HEK293 (cell line): ENCODE results near the gene TIA1.

Experiments
- CTCF ChIA-PET: fragments of 350-600 bp; formaldehyde crosslinking; extraction: SDS; loops from one replicate; lab custom pipeline; 2021; ENCODE audit warnings: antibody characterized with exemption; lab: Yijun Ruan, JAX
- POLR2A ChIA-PET: fragments of 300-600 bp; formaldehyde crosslinking; extraction: SDS; loops from one replicate; lab custom pipeline; 2020; ENCODE audit warnings: antibody characterized with exemption, inconsistent platforms; lab: Yijun Ruan, JAX
- H3K27ac ChIP-seq: fragments of 200-500 bp; sonication (Bioruptor generic); 2 replicates; pipeline ENCODE4 v1.5.1; 2014; ENCODE audit warnings: low read depth, low read length, control low read depth, inconsistent platforms; ENCODE audit errors: extremely low read depth
- H3K36me3 ChIP-seq, 2 experiments: fragments of 200-500 bp in 1 of 2; sonication (Bioruptor generic) in 1 of 2; 1 replicate in 1 of 2; 2 replicates in 1 of 2; pipeline ENCODE4 v1.5.1; 2014 to 2017; ENCODE audit warnings: inconsistent platforms in 2 of 2, low read length in 2 of 2; ENCODE audit not compliant: control insufficient read depth in 2 of 2, insufficient read depth in 1 of 2
- H3K4me1 ChIP-seq: fragments of 200-500 bp; sonication (Bioruptor generic); 2 replicates; pipeline ENCODE4 v1.5.1; 2014; ENCODE audit warnings: mild to moderate bottlenecking, low read length, inconsistent platforms; ENCODE audit not compliant: control insufficient read depth, insufficient read depth
- H3K4me3 ChIP-seq: 2 replicates; pipeline ENCODE4 v1.5.1; 2011; ENCODE audit warnings: low read depth, mild to moderate bottlenecking, control low read depth, low read length, moderate library complexity
- H3K9me3 ChIP-seq: fragments of 200-500 bp; sonication (Bioruptor generic); 2 replicates; pipeline ENCODE4 v1.5.1; 2014; ENCODE audit warnings: low read depth, low read length, inconsistent platforms; ENCODE audit not compliant: control insufficient read depth, insufficient read depth
- GFI1B ChIP-seq: fragments of 450-650 bp; formaldehyde crosslinking; IDR thresholded peaks from 2 replicates; pipeline ENCODE4 v1.5.1; 2016; ENCODE audit warnings: missing biosample characterization, missing genetic modification characterization
- IKZF3 ChIP-seq: fragments of 450-650 bp; IDR thresholded peaks from 2 replicates; pipeline ENCODE4 v1.5.0; 2018; ENCODE audit warnings: missing biosample characterization, mild to moderate bottlenecking, missing genetic modification characterization, moderate library complexity
- PBX3 ChIP-seq: sonication (generic); formaldehyde crosslinking; IDR thresholded peaks from 2 replicates; pipeline ENCODE4 v1.8.1; 2022; ENCODE audit warnings: mild to moderate bottlenecking, moderate library complexity, missing genetic modification reagents
- PRDM1 ChIP-seq: fragments of 450-650 bp; formaldehyde crosslinking; IDR thresholded peaks from 2 replicates; pipeline ENCODE4; 2016; ENCODE audit warnings: missing biosample characterization, missing genetic modification characterization
- SALL2 ChIP-seq: fragments of 450-650 bp; formaldehyde crosslinking; IDR thresholded peaks from 2 replicates; pipeline ENCODE4 v1.5.0; 2017; ENCODE audit warnings: missing biosample characterization, mild to moderate bottlenecking, missing genetic modification characterization, borderline replicate concordance
- TCF7L2 ChIP-seq: IDR thresholded peaks from 2 replicates; pipeline ENCODE4 v1.6.1; 2011; ENCODE audit warnings: low read depth, mild to moderate bottlenecking, inconsistent platforms, low read length, moderate library complexity, borderline replicate concordance
- ZBTB17 ChIP-seq: fragments of 450-650 bp; formaldehyde crosslinking; IDR thresholded peaks from 2 replicates; pipeline ENCODE4 v1.5.1; 2016; ENCODE audit warnings: missing biosample characterization, missing genetic modification characterization
- ZBTB20 ChIP-seq: fragments of 450-650 bp; formaldehyde crosslinking; IDR thresholded peaks from 2 replicates; pipeline ENCODE4 v1.5.1; 2016; ENCODE audit warnings: missing biosample characterization, missing genetic modification characterization
- ZFHX2 ChIP-seq: fragments of 450-650 bp; formaldehyde crosslinking; conservative IDR thresholded peaks from 2 replicates; pipeline ENCODE4 v1.5.1; 2016; ENCODE audit warnings: missing biosample characterization, missing genetic modification characterization
- ZFP37 ChIP-seq: fragments of 450-650 bp; formaldehyde crosslinking; IDR thresholded peaks from 2 replicates; pipeline ENCODE4 v1.5.1; 2016; ENCODE audit warnings: missing biosample characterization, missing genetic modification characterization
- ZFP69B ChIP-seq: fragments of 450-650 bp; formaldehyde crosslinking; IDR thresholded peaks from 2 replicates; pipeline ENCODE4 v1.5.1; 2016; ENCODE audit warnings: missing biosample characterization, missing genetic modification characterization
- ZNF18 ChIP-seq: fragments of 450-650 bp; formaldehyde crosslinking; IDR thresholded peaks from 2 replicates; pipeline ENCODE4 v1.5.1; 2016; ENCODE audit warnings: missing biosample characterization, missing genetic modification characterization
- ZNF266 ChIP-seq: fragments of 450-650 bp; formaldehyde crosslinking; IDR thresholded peaks from 2 replicates; pipeline ENCODE4 v1.5.1; 2016; ENCODE audit warnings: missing biosample characterization, missing genetic modification characterization, low read depth
- ZNF280C ChIP-seq: fragments of 450-650 bp; formaldehyde crosslinking; IDR thresholded peaks from 2 replicates; pipeline ENCODE4 v1.5.1; 2016; ENCODE audit warnings: missing biosample characterization, missing genetic modification characterization
- ZNF311 ChIP-seq: fragments of 450-650 bp; formaldehyde crosslinking; IDR thresholded peaks from 2 replicates; pipeline ENCODE4 v1.5.1; 2017; ENCODE audit warnings: missing biosample characterization, missing genetic modification characterization, borderline replicate concordance
- ZNF335 ChIP-seq: fragments of 450-650 bp; formaldehyde crosslinking; conservative IDR thresholded peaks from 2 replicates; pipeline ENCODE4 v1.5.1; 2016; ENCODE audit warnings: missing biosample characterization, missing genetic modification characterization
- ZNF530 ChIP-seq: fragments of 450-650 bp; formaldehyde crosslinking; IDR thresholded peaks from 2 replicates; pipeline ENCODE4 v1.5.1; 2016; ENCODE audit warnings: low read depth, missing biosample characterization, missing genetic modification characterization
- ZNF549 ChIP-seq: fragments of 450-650 bp; IDR thresholded peaks from 2 replicates; pipeline ENCODE4 v1.5.1; 2018; ENCODE audit warnings: missing biosample characterization, missing genetic modification characterization, mild to moderate bottlenecking, inconsistent platforms, moderate library complexity
- ZNF600 ChIP-seq: fragments of 450-650 bp; formaldehyde crosslinking; IDR thresholded peaks from 2 replicates; pipeline ENCODE4 v1.5.1; 2016; ENCODE audit warnings: missing biosample characterization, missing genetic modification characterization
- ZNF626 ChIP-seq: fragments of 450-650 bp; sonication (Bioruptor Pico); formaldehyde crosslinking; IDR thresholded peaks from 2 replicates; pipeline ENCODE4 v1.5.1; 2018; ENCODE audit warnings: missing biosample characterization, missing genetic modification characterization, inconsistent platforms
- ZNF776 ChIP-seq: fragments of 450-650 bp; formaldehyde crosslinking; IDR thresholded peaks from 2 replicates; pipeline ENCODE4 v1.5.0; 2017; ENCODE audit warnings: missing biosample characterization, missing genetic modification characterization, borderline replicate concordance
- ZSCAN16 ChIP-seq: fragments of 450-650 bp; formaldehyde crosslinking; IDR thresholded peaks from 2 replicates; pipeline ENCODE4 v1.5.1; 2016; ENCODE audit warnings: missing biosample characterization, missing genetic modification characterization
- TF ChIP-seq, protein P1 (sequence below): fragments of 450-650 bp; formaldehyde crosslinking; IDR thresholded peaks from 2 replicates; pipeline ENCODE4 v1.5.1; 2016; ENCODE audit warnings: missing biosample characterization, missing genetic modification characterization
- TF ChIP-seq, protein P2 (sequence below): fragments of 450-650 bp; formaldehyde crosslinking; IDR thresholded peaks from 2 replicates; pipeline ENCODE4 v1.5.0; 2017; ENCODE audit warnings: missing biosample characterization, missing genetic modification characterization, borderline replicate concordance
- TF ChIP-seq, protein P3 (sequence below): fragments of 450-650 bp; formaldehyde crosslinking; IDR thresholded peaks from 2 replicates; pipeline ENCODE4; 2016; ENCODE audit warnings: missing biosample characterization, missing genetic modification characterization

TIA1 gene

GRCh38 chr2:70243806-70244584 is 4.4 kb downstream of the TIA1 start:
- peaks cover 13 to 20% of the 10 kb centered on the region in 2 experiments; a peak in 2 of 3 replicates for H3K36me3 ChIP-seq
- H3K4me1 ChIP-seq = no peaks in the 10 kb centered on the region; the same call in 1 of the 2 replicates
- ChIA-PET POLR2A (interaction anchor here (0.7 to 2.2 kb wide), 2 partner anchors 14 to 741 kb away, joined by 5 to 6 read pairs; partner anchors contain the start of gene PCYOX1), CTCF (interaction anchor here (0.7 to 0.8 kb wide), 2 partner anchors 17 to 71 kb away, joined by 3 read pairs; no protein-coding TSS in a partner anchor)
- H3K9me3 ChIP-seq = no peaks in the 10 kb centered on the region
- H3K27ac ChIP-seq = no peak overlapping the region
- H3K4me3 ChIP-seq = no peak overlapping the region
- TF ChIP-seq ZNF776 (tag by site-specific recombination) = no peak
- no peak for TF ChIP-seq ZSCAN16 (tag by site-specific recombination)
- TF ChIP-seq ZNF311 = no peak
- no peak for TF ChIP-seq ZNF266 (tag by site-specific recombination)
- TF ChIP-seq ZFP69B (tag by site-specific recombination) = no peak
- TF ChIP-seq ZNF335 (tag by site-specific recombination) = no peak
- TF ChIP-seq ZFP37 (tag by site-specific recombination) = no peak
- peak; percentile 42; the same call in 1 of the 2 replicates for TF ChIP-seq PRDM1 (tag by site-specific recombination)
- TF ChIP-seq SALL2 (tag by site-specific recombination) = no peak
- TF ChIP-seq ZNF280C (tag by site-specific recombination) = no peak
- TF ChIP-seq IKZF3 (tag by site-specific recombination) = no peak
- TF ChIP-seq, protein P1, sequence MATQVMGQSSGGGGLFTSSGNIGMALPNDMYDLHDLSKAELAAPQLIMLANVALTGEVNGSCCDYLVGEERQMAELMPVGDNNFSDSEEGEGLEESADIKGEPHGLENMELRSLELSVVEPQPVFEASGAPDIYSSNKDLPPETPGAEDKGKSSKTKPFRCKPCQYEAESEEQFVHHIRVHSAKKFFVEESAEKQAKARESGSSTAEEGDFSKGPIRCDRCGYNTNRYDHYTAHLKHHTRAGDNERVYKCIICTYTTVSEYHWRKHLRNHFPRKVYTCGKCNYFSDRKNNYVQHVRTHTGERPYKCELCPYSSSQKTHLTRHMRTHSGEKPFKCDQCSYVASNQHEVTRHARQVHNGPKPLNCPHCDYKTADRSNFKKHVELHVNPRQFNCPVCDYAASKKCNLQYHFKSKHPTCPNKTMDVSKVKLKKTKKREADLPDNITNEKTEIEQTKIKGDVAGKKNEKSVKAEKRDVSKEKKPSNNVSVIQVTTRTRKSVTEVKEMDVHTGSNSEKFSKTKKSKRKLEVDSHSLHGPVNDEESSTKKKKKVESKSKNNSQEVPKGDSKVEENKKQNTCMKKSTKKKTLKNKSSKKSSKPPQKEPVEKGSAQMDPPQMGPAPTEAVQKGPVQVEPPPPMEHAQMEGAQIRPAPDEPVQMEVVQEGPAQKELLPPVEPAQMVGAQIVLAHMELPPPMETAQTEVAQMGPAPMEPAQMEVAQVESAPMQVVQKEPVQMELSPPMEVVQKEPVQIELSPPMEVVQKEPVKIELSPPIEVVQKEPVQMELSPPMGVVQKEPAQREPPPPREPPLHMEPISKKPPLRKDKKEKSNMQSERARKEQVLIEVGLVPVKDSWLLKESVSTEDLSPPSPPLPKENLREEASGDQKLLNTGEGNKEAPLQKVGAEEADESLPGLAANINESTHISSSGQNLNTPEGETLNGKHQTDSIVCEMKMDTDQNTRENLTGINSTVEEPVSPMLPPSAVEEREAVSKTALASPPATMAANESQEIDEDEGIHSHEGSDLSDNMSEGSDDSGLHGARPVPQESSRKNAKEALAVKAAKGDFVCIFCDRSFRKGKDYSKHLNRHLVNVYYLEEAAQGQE = no peak
- no peak for TF ChIP-seq PBX3 (CRISPR knock-in tag)
- TF ChIP-seq TCF7L2 = no peak
- peak; percentile 73 for TF ChIP-seq ZBTB17 (tag by site-specific recombination)
- TF ChIP-seq ZNF626 (tag by site-specific recombination) = no peak
- no peak for TF ChIP-seq ZNF549 (tag by site-specific recombination)
- no peak for TF ChIP-seq ZNF530 (tag by site-specific recombination)
- TF ChIP-seq, protein P2, sequence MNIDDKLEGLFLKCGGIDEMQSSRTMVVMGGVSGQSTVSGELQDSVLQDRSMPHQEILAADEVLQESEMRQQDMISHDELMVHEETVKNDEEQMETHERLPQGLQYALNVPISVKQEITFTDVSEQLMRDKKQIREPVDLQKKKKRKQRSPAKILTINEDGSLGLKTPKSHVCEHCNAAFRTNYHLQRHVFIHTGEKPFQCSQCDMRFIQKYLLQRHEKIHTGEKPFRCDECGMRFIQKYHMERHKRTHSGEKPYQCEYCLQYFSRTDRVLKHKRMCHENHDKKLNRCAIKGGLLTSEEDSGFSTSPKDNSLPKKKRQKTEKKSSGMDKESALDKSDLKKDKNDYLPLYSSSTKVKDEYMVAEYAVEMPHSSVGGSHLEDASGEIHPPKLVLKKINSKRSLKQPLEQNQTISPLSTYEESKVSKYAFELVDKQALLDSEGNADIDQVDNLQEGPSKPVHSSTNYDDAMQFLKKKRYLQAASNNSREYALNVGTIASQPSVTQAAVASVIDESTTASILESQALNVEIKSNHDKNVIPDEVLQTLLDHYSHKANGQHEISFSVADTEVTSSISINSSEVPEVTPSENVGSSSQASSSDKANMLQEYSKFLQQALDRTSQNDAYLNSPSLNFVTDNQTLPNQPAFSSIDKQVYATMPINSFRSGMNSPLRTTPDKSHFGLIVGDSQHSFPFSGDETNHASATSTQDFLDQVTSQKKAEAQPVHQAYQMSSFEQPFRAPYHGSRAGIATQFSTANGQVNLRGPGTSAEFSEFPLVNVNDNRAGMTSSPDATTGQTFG = no peak
- TF ChIP-seq ZFHX2 (tag by site-specific recombination) = no peak
- TF ChIP-seq, protein P3, sequence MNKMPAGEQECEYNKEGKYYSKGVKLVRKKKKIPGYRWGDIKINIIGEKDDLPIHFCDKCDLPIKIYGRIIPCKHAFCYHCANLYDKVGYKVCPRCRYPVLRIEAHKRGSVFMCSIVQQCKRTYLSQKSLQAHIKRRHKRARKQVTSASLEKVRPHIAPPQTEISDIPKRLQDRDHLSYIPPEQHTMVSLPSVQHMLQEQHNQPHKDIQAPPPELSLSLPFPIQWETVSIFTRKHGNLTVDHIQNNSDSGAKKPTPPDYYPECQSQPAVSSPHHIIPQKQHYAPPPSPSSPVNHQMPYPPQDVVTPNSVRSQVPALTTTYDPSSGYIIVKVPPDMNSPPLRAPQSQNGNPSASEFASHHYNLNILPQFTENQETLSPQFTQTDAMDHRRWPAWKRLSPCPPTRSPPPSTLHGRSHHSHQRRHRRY (tag by site-specific recombination) = no peak
- no peak for TF ChIP-seq ZNF18 (tag by site-specific recombination)
- TF ChIP-seq GFI1B (tag by site-specific recombination) = no peak
- no peak for TF ChIP-seq ZNF600 (tag by site-specific recombination)
- no peak for TF ChIP-seq ZBTB20 (tag by site-specific recombination)
